ENCODE measurements around the gene LCN1.

LCN1 gene

DNA sequence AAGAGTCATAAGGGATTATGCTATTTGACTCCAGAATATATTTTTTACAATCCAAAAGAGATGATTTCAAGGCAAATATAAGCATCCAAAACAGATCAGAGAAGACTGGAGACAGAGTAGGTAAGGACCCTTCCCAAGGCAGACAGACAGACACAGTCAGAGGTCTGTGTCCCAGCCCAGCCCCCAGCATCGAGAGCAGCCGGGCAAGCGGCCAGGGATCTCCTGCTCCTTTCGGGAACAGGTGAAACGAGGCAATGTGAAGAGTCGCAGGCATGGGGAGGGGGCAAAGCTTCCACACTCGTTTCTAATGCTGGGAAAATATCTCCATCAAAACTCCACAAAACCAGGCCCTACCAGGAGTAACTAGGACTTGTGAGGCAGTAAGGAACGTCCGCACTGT, 46.1 kb downstream of the LCN1 start:
- no peak for DNase-seq (ENCODE audit: low read depth)

DNA sequence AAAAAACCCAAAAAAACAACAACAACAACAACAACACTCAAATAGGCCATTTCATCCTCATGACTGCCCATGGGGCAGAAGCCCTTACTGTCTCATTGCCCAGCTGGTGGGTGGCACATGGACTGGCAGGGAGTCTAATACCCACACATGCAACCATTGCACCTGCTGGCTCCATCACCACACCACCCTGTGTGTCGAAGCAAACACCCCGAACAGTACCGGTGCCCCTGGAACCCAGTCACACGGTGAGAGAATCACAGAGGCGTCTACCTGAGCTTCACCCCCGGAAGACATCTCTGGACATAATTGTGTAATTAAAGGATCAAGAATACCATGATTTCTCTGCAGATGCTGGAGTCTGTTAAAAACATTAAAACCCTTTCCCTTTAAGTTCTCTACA, 46.8 kb downstream of the LCN1 start:
- no peak for DNase-seq (ENCODE audit: low read depth)

- DNase-seq (ENCODE audit: low read depth) = no peak
Measured at GRCh38 chr9:135570456-135570855, 49.2 kb downstream of the LCN1 start.

- DNase-seq (ENCODE audit: low read depth) = no peak
Measured at GRCh38 chr9:135572233-135572632, 51.0 kb downstream of the LCN1 start.

- DNase-seq (ENCODE audit: low read depth) = no peak
Measured at GRCh38 chr9:135573124-135573523, 51.9 kb downstream of the LCN1 start.

DNA sequence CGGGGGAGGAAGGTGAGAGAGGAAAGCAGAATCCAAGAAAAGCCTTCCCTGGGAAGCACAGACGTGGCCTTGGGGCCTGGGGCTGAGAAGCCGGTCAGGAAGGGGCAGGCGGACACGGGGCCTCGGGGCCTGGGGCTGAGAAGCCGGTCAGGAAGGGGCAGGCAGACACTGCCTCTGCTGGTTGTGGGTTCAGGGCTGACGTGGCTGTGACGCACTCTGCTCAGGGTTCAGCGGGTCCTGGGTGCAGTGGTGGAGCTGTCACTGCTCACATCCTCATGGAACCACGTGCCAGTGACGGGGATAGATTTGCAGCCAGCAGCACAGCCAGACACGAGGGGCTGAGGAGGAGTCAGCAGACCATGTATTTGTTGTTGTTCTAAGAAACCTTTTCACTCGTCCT, 53.1 kb downstream of the LCN1 start:
- no peak for DNase-seq (ENCODE audit: low read depth)

DNA sequence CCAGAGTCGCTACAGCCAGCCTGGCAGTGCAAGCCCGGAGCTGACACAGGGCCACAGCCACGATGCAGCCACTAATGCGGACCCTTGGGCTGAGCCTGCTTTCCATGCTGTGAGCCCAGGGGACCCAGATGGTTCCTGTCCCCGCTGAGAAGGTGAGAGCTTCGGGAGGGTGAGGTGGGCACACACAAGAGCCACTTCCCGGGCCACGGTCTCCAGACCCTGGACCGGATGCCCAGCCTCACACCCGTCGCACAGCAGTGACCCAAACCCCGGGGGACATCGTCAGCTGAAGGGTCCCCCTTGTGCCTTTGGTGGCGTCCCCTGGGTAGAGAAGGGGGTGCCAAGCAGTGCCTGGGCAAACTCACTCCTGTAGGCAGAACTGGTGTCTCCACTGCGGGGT, 53.7 kb downstream of the LCN1 start:
- DNase-seq (ENCODE audit: low read depth) = no peak
